ENCODE results near the gene TVP23A.

TVP23A gene

DNA sequence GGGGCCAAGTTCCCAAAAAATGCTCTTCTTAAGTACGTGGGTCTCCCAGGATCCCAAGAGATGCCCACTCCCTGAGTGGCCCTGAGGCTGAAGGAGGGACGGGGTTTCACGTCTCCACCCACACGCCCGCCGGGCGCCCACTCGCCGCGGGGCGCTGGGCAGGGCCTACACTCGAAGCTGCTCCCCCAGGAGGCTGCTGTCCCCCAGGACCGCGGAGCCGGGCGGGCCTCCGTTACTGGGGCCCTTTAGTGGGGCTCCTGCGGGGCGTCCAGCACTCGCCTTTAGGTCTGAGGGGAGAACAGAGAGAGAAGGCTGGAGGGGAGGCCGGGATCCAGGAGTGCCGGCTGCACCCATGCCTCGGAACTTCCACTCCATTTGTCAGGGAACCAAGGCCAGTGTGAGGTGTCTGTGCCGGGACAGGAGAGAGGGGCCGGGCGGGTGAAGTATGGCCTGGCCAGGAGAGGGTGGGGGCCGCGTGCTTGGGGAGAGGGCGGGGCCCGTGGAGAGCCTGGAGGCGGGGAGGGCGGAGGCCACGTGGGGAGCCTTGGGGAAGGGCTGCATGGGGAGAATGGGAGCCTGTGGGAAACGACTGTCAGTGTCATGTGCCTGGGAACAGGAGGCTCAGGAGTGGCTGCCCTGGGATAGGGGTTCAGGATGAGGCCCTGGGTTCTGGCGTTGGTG lies 56.1 kb downstream of the TVP23A start:
- TF ChIP-seq, protein P1, sequence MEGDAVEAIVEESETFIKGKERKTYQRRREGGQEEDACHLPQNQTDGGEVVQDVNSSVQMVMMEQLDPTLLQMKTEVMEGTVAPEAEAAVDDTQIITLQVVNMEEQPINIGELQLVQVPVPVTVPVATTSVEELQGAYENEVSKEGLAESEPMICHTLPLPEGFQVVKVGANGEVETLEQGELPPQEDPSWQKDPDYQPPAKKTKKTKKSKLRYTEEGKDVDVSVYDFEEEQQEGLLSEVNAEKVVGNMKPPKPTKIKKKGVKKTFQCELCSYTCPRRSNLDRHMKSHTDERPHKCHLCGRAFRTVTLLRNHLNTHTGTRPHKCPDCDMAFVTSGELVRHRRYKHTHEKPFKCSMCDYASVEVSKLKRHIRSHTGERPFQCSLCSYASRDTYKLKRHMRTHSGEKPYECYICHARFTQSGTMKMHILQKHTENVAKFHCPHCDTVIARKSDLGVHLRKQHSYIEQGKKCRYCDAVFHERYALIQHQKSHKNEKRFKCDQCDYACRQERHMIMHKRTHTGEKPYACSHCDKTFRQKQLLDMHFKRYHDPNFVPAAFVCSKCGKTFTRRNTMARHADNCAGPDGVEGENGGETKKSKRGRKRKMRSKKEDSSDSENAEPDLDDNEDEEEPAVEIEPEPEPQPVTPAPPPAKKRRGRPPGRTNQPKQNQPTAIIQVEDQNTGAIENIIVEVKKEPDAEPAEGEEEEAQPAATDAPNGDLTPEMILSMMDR (IDR thresholded peaks at IDR 0.05) = no peak
- H3K36me3 ChIP-seq = peaks cover 79% of the 10 kb centered on the region
- no peak overlapping the region for H3K4me3 ChIP-seq (ENCODE audit: low read depth in 1 of 2, low read length in 1 of 2)
- H3K27me3 ChIP-seq = no peaks in the 10 kb centered on the region
- no peaks in the 10 kb centered on the region for H3K9me3 ChIP-seq
- H3K4me1 ChIP-seq (ENCODE audit: control insufficient read depth in 1 of 2, insufficient read depth in 1 of 2, low read depth in 1 of 2, low read length in 1 of 2) = no peaks in the 10 kb centered on the region
- H3K27ac ChIP-seq = no peak overlapping the region

DNA sequence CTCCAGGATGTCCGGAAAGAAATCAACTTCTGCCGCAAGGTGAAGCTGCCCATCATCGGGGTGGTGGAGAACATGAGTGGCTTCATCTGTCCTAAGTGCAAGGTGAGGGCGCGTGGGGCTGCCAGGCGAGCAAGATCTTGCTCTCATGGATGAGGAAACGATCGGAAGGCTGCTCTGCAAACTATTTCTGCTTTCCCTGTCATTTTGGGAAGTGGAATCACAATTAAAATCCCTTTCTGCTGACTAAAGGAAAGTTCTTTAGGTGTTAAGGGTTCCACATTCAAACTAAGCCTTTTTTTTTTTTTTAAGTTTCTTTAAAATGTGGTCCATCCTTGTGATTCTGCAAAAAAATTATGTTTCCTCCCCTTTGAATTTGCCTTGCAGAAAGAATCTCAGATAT lies 57.2 kb downstream of the TVP23A start:
- Histone ChIP-seq H3K27ac (no peak overlapping the region), H3K4me3 (ENCODE audit: low read depth in 1 of 2, low read length in 1 of 2) (no peak overlapping the region), H3K9me3 (no peaks in the 10 kb centered on the region), H3K36me3 (peaks cover 91% of the 10 kb centered on the region), H3K4me1 (ENCODE audit: control insufficient read depth in 1 of 2, insufficient read depth in 1 of 2, low read depth in 1 of 2, low read length in 1 of 2) (no peaks in the 10 kb centered on the region), H3K27me3 (no peaks in the 10 kb centered on the region)
- TF ChIP-seq, protein P1 (IDR thresholded peaks at IDR 0.05) = no peak

DNA sequence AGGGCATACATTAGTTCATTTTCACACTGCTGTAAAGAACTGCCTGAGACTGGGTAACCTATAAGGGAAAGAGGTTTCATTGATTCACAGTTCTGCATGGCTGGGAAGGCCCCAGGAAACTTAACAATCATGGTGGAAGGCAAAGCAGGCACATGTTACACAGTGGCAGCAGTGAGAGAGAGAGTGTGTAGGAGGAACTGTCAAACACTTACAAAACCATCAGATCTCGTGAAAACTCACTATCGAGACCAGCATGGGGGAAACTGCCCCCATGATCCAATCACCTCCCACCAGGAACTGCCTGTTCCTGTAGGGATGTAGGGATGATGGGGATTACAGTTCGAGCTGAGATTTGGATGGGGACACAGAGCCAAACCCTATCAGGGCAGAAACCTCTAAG lies 57.7 kb downstream of the TVP23A start:
- no peaks in the 10 kb centered on the region for H3K27me3 ChIP-seq
- H3K36me3 ChIP-seq = peaks cover 90% of the 10 kb centered on the region
- H3K4me1 ChIP-seq (ENCODE audit: control insufficient read depth in 1 of 2, insufficient read depth in 1 of 2, low read depth in 1 of 2, low read length in 1 of 2) = no peaks in the 10 kb centered on the region
- no peak overlapping the region for H3K4me3 ChIP-seq (ENCODE audit: low read depth in 1 of 2, low read length in 1 of 2)
- no peaks in the 10 kb centered on the region for H3K9me3 ChIP-seq
- TF ChIP-seq, protein P1 (IDR thresholded peaks at IDR 0.05) = no peak
- no peak overlapping the region for H3K27ac ChIP-seq

DNA sequence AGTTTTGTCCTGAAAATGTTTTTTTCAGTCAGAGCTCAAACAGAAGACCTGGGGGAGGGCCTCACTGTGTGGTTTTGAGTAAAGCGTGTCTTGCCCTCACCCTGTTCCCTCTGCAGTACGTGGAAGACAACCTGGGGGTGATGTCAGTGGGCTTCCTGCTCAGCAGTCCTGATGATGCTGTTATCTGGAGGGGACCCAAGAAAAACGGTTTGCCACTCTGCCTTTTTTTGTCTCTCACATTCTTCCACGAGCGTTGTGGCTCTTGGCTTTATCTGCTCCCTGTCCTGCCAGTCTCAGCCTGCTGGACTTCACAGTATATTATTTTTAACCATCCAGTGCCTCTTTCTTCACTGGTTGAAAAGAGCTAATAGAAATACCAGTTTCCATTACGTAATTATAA lies 62.0 kb downstream of the TVP23A start:
- no peaks in the 10 kb centered on the region for H3K27me3 ChIP-seq
- no peak overlapping the region for H3K4me3 ChIP-seq (ENCODE audit: low read depth in 1 of 2, low read length in 1 of 2)
- no peaks in the 10 kb centered on the region for H3K4me1 ChIP-seq (ENCODE audit: control insufficient read depth in 1 of 2, insufficient read depth in 1 of 2, low read depth in 1 of 2, low read length in 1 of 2)
- peaks cover 85% of the 10 kb centered on the region for H3K36me3 ChIP-seq
- TF ChIP-seq, protein P1 (IDR thresholded peaks at IDR 0.05) = no peak
- H3K27ac ChIP-seq = no peak overlapping the region
- H3K9me3 ChIP-seq = no peaks in the 10 kb centered on the region

DNA sequence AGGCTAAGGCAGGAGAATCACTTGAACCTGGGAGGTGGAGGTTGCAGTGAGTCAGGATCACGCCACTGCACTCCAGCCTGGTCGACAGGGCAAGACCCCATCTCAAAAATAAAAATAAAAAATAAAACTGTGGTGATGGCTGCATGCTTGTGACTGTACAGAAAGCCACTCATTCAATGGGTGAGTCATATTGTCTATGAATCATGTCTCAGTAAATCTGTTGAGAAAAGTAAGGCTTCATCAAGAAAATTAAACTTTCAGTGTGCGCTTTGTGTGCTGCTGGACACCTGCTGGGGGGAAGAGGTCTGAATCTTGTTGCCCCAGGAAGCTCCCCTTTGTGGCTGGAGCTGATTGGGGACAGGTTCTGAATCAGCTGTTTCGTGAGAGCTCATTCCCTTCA lies 63.7 kb downstream of the TVP23A start:
- H3K4me3 ChIP-seq (ENCODE audit: low read depth in 1 of 2, low read length in 1 of 2) = no peak overlapping the region
- peaks cover 85% of the 10 kb centered on the region for H3K36me3 ChIP-seq
- H3K27me3 ChIP-seq = no peaks in the 10 kb centered on the region
- H3K4me1 ChIP-seq (ENCODE audit: control insufficient read depth in 1 of 2, insufficient read depth in 1 of 2, low read depth in 1 of 2, low read length in 1 of 2) = no peaks in the 10 kb centered on the region
- no peaks in the 10 kb centered on the region for H3K9me3 ChIP-seq
- no peak overlapping the region for H3K27ac ChIP-seq
- TF ChIP-seq, protein P1 (IDR thresholded peaks at IDR 0.05) = no peak
